Mesothelial cell of epicardium (in vitro differentiated cells): ENCODE data around the gene HIVEP3. TPM values are rescaled to one million over a fixed set of nuclear protein-coding genes. Genes with fewer than 3 reads are reported as not detected.
A peak's percentile ranks its signal among the peaks of the same experiment; 100 is the strongest.

ENCODE experiments used
- DNase-seq, 2 experiments: peaks; one replicate each; pipeline ENCODE4 v3.0.0; 2021; ENCODE audit warnings: low spot score in 2 of 2; ENCODE audit not compliant: unreplicated experiment in 2 of 2
- H3K27ac Mint-ChIP-seq: 2 replicates; pipeline ENCODE4 v1.8.0; 2021; ENCODE audit warnings: mixed read lengths
- H3K27me3 Mint-ChIP-seq: 2 replicates; pipeline ENCODE4 v1.8.0; 2021; ENCODE audit warnings: low read depth, mixed read lengths
- H3K36me3 Mint-ChIP-seq: 2 replicates; pipeline ENCODE4 v1.8.0; 2021; ENCODE audit warnings: mixed read lengths
- H3K4me1 Mint-ChIP-seq: 2 replicates; pipeline ENCODE4 v1.8.0; 2021; ENCODE audit warnings: mixed read lengths
- H3K4me3 Mint-ChIP-seq: 2 replicates; pipeline ENCODE4 v1.8.0; 2021; ENCODE audit warnings: mild to moderate bottlenecking, moderate library complexity, mixed read lengths
- H3K9me3 Mint-ChIP-seq: 2 replicates; pipeline ENCODE4 v1.8.0; 2021; ENCODE audit warnings: mixed read lengths
- CTCF ChIP-seq: fragments of 200-600 bp; sonication (generic); IDR thresholded peaks from one replicate; pipeline ENCODE4 v1.5.0; 2021; ENCODE audit warnings: antibody characterized with exemption; ENCODE audit not compliant: unreplicated experiment
- total RNA-seq: library from RNA; stranded (reverse); gene quantifications from 3 replicates; pipeline ENCODE4 v1.2.1, GENCODE V29; 2021

The HIVEP3 gene
- total RNA-seq, 1 donor from 2014 or later, result 8.9 TPM

GRCh38 chr1:41500378-41500777, 418.3 kb downstream of the HIVEP3 start:
- Mint-ChIP-seq H3K4me3 (no peak overlapping the region), H3K4me1 (peaks cover 41% of the 10 kb centered on the region), H3K27ac (peak overlapping the region; percentile 39), H3K27me3 (no peaks in the 10 kb centered on the region), H3K9me3 (no peaks in the 10 kb centered on the region), H3K36me3 (no peaks in the 10 kb centered on the region)
- no peak for TF ChIP-seq CTCF
- no peak for DNase-seq

GRCh38 chr1:41499591-41499990, 419.1 kb downstream of the HIVEP3 start:
- Mint-ChIP-seq H3K27ac (no peak overlapping the region), H3K36me3 (no peaks in the 10 kb centered on the region), H3K4me3 (no peak overlapping the region), H3K4me1 (peaks cover 37% of the 10 kb centered on the region), H3K27me3 (no peaks in the 10 kb centered on the region), H3K9me3 (no peaks in the 10 kb centered on the region)
- DNase-seq, result no peak
- TF ChIP-seq CTCF, result no peak

DNA sequence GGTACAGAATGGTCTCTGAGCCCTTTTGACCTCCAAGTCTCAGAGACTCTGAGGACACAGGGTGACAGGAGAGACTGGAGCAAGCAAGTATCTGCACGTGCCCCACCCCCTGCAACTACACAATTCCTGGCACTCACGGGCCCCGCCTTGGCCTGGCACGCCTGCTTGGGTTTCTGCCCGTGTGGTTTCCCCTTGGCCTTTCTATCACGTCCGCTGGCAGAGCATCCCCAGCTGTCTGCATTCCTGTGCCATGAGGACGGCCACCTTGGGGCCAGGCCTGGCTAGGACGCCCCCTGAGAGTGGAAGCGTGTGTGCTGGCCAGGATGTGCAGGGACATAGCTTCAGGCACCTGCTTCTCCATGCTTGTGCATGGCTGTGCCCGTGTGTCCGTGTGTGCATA, 419.9 kb downstream of the HIVEP3 start:
- TF ChIP-seq CTCF, result no peak
- DNase-seq, result no peak
- peak overlapping the region; percentile 87 for H3K27ac Mint-ChIP-seq
- no peak overlapping the region for H3K4me3 Mint-ChIP-seq
- H3K4me1 Mint-ChIP-seq, result peaks cover 33% of the 10 kb centered on the region
- no peaks in the 10 kb centered on the region for H3K27me3 Mint-ChIP-seq
- no peaks in the 10 kb centered on the region for H3K9me3 Mint-ChIP-seq
- no peaks in the 10 kb centered on the region for H3K36me3 Mint-ChIP-seq

DNA sequence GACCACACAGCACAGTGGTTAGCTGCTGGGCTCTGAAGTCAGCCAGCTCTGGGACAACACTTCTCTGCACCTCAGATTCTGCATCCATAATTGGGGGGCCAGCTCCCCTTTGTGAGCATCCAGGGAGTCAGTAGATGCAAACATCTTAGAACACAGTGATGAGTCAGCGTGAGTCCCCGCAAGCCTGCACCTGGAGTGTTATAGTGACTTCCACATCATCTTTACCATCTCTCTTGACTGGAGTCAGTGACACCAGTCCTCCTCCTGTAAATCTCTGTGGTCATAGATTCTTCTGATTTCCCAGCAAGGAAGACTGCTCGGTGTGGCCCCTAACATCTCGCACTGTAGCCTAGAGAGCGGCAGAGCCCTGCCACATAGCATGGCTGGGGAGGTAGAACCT, 420.3 kb downstream of the HIVEP3 start:
- no peak overlapping the region for H3K4me3 Mint-ChIP-seq
- TF ChIP-seq CTCF, result no peak
- DNase-seq, result no peak
- peaks cover 29% of the 10 kb centered on the region for H3K4me1 Mint-ChIP-seq
- no peaks in the 10 kb centered on the region for H3K27me3 Mint-ChIP-seq
- peak overlapping the region; percentile 87 for H3K27ac Mint-ChIP-seq
- no peaks in the 10 kb centered on the region for H3K9me3 Mint-ChIP-seq
- no peaks in the 10 kb centered on the region for H3K36me3 Mint-ChIP-seq

DNA sequence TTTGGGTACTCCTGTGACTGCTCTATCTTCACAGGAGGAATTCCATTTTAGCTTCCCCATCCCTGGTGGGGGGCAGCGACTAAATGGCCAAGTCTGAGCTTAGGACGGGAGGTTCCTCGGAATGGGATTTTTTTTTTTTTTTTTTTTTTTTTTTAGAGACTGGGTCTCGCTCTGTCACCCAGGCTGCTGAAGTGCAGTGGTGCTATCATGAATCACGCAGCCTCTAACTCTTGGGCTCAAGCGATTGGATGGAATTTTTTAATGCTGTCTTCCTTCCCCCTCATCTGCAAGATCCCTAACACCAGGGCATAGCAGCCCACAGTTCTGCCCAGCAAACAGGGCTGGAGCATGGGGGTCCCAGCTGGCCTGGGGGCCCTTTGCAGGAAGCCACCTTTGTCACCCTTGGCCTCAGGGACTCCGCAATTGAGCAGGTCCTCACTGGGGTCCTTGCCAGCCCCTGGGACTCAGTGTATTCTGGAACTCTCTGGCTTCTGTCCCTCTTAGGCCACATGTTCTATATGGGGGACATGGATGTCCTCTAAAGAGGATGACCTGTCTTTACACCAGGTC, 421.2 kb downstream of the HIVEP3 start:
- Mint-ChIP-seq H3K27ac (peak overlapping the region; percentile 96), H3K9me3 (no peaks in the 10 kb centered on the region), H3K4me1 (peaks cover 32% of the 10 kb centered on the region), H3K27me3 (no peaks in the 10 kb centered on the region), H3K36me3 (no peaks in the 10 kb centered on the region), H3K4me3 (no peak overlapping the region)
- no peak for DNase-seq
- TF ChIP-seq CTCF, result no peak

DNA sequence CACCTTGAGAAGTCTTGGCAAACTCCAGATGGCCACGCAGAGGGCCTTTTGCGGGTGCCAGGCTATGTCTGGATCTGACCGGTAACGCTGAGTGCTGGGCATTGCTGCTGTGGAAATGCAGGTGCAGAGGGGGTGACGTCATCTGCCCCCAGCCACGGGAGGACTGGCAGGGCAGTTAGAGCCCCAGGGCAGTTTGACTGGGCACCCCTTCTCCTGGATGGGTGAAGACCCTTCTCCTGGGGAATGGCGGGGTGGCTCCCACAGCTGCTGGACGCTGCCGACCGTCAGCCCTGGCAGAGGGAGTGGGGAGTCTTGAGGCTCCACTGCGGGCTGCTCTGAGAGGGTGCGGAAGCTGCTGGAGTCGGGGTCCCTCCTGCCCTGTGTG, 421.7 kb downstream of the HIVEP3 start:
- no peak overlapping the region for H3K4me3 Mint-ChIP-seq

More for the DNA sequence above, 421.7 kb downstream of the HIVEP3 start:
- no peak for TF ChIP-seq CTCF
- Mint-ChIP-seq H3K27me3 (no peaks in the 10 kb centered on the region), H3K9me3 (no peaks in the 10 kb centered on the region), H3K4me1 (peaks cover 32% of the 10 kb centered on the region), H3K36me3 (no peaks in the 10 kb centered on the region), H3K27ac (peak overlapping the region; percentile 96)
- DNase-seq, result no peak
